ENCODE data around the gene WNT6. TPM values are rescaled to one million over a fixed set of nuclear protein-coding genes. Genes with fewer than 3 reads are reported as not detected.

Gene WNT6
- polyA plus RNA-seq, 1 experiment = not detected

GRCh38 chr2:218883491-218884490 lies 24.2 kb downstream of the WNT6 start:
- no peaks in the 10 kb centered on the region for H3K36me3 ChIP-seq (ENCODE audit: control insufficient read depth, insufficient read depth, low read length)
- ChIA-PET CTCF (interaction anchor here (1.0 to 24.5 kb wide), 3 partner anchors 5 to 36 kb away, joined by 4 to 726 read pairs (median 726); partner anchors contain the start of gene WNT10A), POLR2A (no interaction called here)
- peaks cover 51% of the 10 kb centered on the region for H3K27me3 ChIP-seq (ENCODE audit: control insufficient read depth, insufficient read depth, low read length)
- no peak for TF ChIP-seq CTCF (IDR thresholded peaks at IDR 0.05; ENCODE audit: insufficient read depth, low read depth, low read length)
- H3K4me3 ChIP-seq (ENCODE audit: low read depth, low read length) = no peak overlapping the region
- no peak for DNase-seq (ENCODE audit: low read depth)

GRCh38 chr2:218884519-218884918 lies 24.9 kb downstream of the WNT6 start:
- H3K4me3 ChIP-seq (ENCODE audit: low read depth, low read length) = no peak overlapping the region
- H3K27me3 ChIP-seq (ENCODE audit: control insufficient read depth, insufficient read depth, low read length) = peaks cover 48% of the 10 kb centered on the region
- ChIA-PET POLR2A (no interaction called here), CTCF (interaction anchor here (0.7 to 24.5 kb wide), 3 partner anchors 6 to 50 kb away, joined by 3 to 726 read pairs (median 726); partner anchors contain the start of gene WNT10A)
- DNase-seq (ENCODE audit: low read depth) = no peak
- TF ChIP-seq CTCF (IDR thresholded peaks at IDR 0.05; ENCODE audit: insufficient read depth, low read depth, low read length) = no peak
- no peaks in the 10 kb centered on the region for H3K36me3 ChIP-seq (ENCODE audit: control insufficient read depth, insufficient read depth, low read length)

GRCh38 chr2:218885981-218886947 lies 26.7 kb downstream of the WNT6 start:
- TF ChIP-seq CTCF (IDR thresholded peaks at IDR 0.05; ENCODE audit: insufficient read depth, low read depth, low read length) = no peak
- H3K4me3 ChIP-seq (ENCODE audit: low read depth, low read length) = no peak overlapping the region
- POLR2A ChIA-PET = no interaction called here
- no peaks in the 10 kb centered on the region for H3K36me3 ChIP-seq (ENCODE audit: control insufficient read depth, insufficient read depth, low read length)
- CTCF ChIA-PET = interaction anchor here (1.5 to 24.5 kb wide), 3 partner anchors 7 to 109 kb away, joined by 4 to 726 read pairs (median 726); partner anchors contain the start of gene WNT10A
- peaks cover 45% of the 10 kb centered on the region for H3K27me3 ChIP-seq (ENCODE audit: control insufficient read depth, insufficient read depth, low read length)
- no peak for DNase-seq (ENCODE audit: low read depth)

GRCh38 chr2:218887079-218887478 lies 27.5 kb downstream of the WNT6 start:
- H3K4me3 ChIP-seq (ENCODE audit: low read depth, low read length) = no peak overlapping the region
- CTCF ChIA-PET = interaction anchor here (0.6 to 24.5 kb wide), 5 partner anchors 8 to 572 kb away, joined by 3 to 726 read pairs (median 4); partner anchors contain the start of gene WNT10A
- TF ChIP-seq CTCF (IDR thresholded peaks at IDR 0.05; ENCODE audit: insufficient read depth, low read depth, low read length) = no peak
- POLR2A ChIA-PET = no interaction called here
- DNase-seq (ENCODE audit: low read depth) = no peak
- no peaks in the 10 kb centered on the region for H3K36me3 ChIP-seq (ENCODE audit: control insufficient read depth, insufficient read depth, low read length)
- H3K27me3 ChIP-seq (ENCODE audit: control insufficient read depth, insufficient read depth, low read length) = peaks cover 38% of the 10 kb centered on the region
